HG03159 (cell line): ENCODE data around the gene KCNQ2.

Source experiments
- ATAC-seq: cut with Tn5 transposase; IDR thresholded peaks from one replicate; pipeline ENCODE4 v1.9.1; 2021; ENCODE audit warnings: mild to moderate bottlenecking, moderate library complexity; ENCODE audit not compliant: unreplicated experiment

KCNQ2 gene

GRCh38 chr20:63361519-63362435 is 110.7 kb downstream of the KCNQ2 start:
- no peak for ATAC-seq

- ATAC-seq: no peak
Observed at GRCh38 chr20:63360850-63361518, 111.5 kb downstream of the KCNQ2 start, which contains the start of gene CHRNA4. TSS of gene CHRNA4 (minus strand) at chr20:63361349. CDS start at chr20:63361165, 184 bp downstream.

GRCh38 chr20:63359937-63360849 is 112.3 kb downstream of the KCNQ2 start:
- ATAC-seq: no peak

- ATAC-seq: no peak
Observed at GRCh38 chr20:63359164-63359934, 113.1 kb downstream of the KCNQ2 start.

GRCh38 chr20:63357921-63358905 is 114.2 kb downstream of the KCNQ2 start:
- ATAC-seq: no peak

- no peak for ATAC-seq
Observed at GRCh38 chr20:63356931-63357879, 115.2 kb downstream of the KCNQ2 start.

GRCh38 chr20:63356511-63356910 is 115.9 kb downstream of the KCNQ2 start:
- no peak for ATAC-seq

- no peak for ATAC-seq
Observed at GRCh38 chr20:63355781-63356295, 116.6 kb downstream of the KCNQ2 start.

GRCh38 chr20:63354636-63355350 is 117.7 kb downstream of the KCNQ2 start:
- no peak for ATAC-seq

GRCh38 chr20:63352811-63353221 is 119.6 kb downstream of the KCNQ2 start:
- ATAC-seq: no peak

GRCh38 chr20:63351811-63352591 is 120.5 kb downstream of the KCNQ2 start:
- no peak for ATAC-seq

GRCh38 chr20:63351326-63351700 is 121.1 kb downstream of the KCNQ2 start:
- no peak for ATAC-seq

GRCh38 chr20:63350597-63351325 is 121.7 kb downstream of the KCNQ2 start:
- no peak for ATAC-seq
